Thoracic aorta (tissue), 2 donors: ENCODE data around the gene CCNL2. TPM values are rescaled to one million over a fixed set of nuclear protein-coding genes. Genes with fewer than 3 reads are reported as not detected.

Experiments used
- ATAC-seq: fragments of 150-250 bp; one replicate; pipeline ENCODE4 v1.8.0; 2017; ENCODE audit warnings: low read depth; ENCODE audit not compliant: insufficient number of reproducible peaks, low FRiP score
- DNase-seq: peaks from one replicate; pipeline ENCODE4 v3.0.0-alpha.2; 2020; ENCODE audit warnings: low spot score
- H3K27ac ChIP-seq, 2 donors: fragments of 200-600 bp; sonication (generic); 1 replicate in 1 of 2; 2 replicates in 1 of 2; pipeline ENCODE4 v1.5.1; 2016; ENCODE audit warnings: mild to moderate bottlenecking in 2 of 2, moderate library complexity in 2 of 2
- H3K27me3 ChIP-seq: fragments of 200-600 bp; sonication (generic); replicated peaks from 2 replicates; pipeline ENCODE4 v1.6.0; 2016; ENCODE audit warnings: mild to moderate bottlenecking; ENCODE audit not compliant: insufficient read depth
- H3K36me3 ChIP-seq: fragments of 200-600 bp; sonication (generic); one replicate; pipeline ENCODE4 v1.5.1; 2016
- H3K4me1 ChIP-seq, 2 donors: fragments of 200-600 bp; sonication (generic); 1 replicate in 1 of 2; 2 replicates in 1 of 2; pipeline versions ENCODE4 v1.5.1 to v1.6.0; 2016; ENCODE audit warnings: low read depth in 2 of 2, mild to moderate bottlenecking in 1 of 2; ENCODE audit not compliant: control insufficient read depth in 1 of 2
- H3K4me3 ChIP-seq: fragments of 200-600 bp; sonication (generic); 2 replicates; pipeline ENCODE4 v1.5.1; 2016; ENCODE audit warnings: mild to moderate bottlenecking
- H3K9me3 ChIP-seq: fragments of 200-600 bp; sonication (generic); 2 replicates; pipeline ENCODE4 v1.5.1; 2016
- CTCF ChIP-seq: fragments of 200-600 bp; sonication (generic); IDR thresholded peaks from one replicate; pipeline ENCODE4 v1.5.1; 2019; ENCODE audit warnings: antibody characterized with exemption
- total RNA-seq, 2 donors: library from RNA; depleted of rRNA; stranded (reverse); fragments of >200 nt; gene quantifications; one replicate each; pipeline versions ENCODE4 v1.1.0 to v1.2.3, GENCODE V29; 2016

Gene CCNL2
- total RNA-seq, 2 donors from 2014 or later: 214 to 313 TPM

- TF ChIP-seq CTCF: no peak
- Histone ChIP-seq H3K36me3 (no peaks in the 10 kb centered on the region), H3K4me3 (peak overlapping the region; percentile 87), H3K27me3 (no peaks in the 10 kb centered on the region), H3K4me1 (peaks cover 32 to 51% of the 10 kb centered on the region in 2 donors), H3K27ac (peak overlapping the region; percentile 97 to 99), H3K9me3 (no peaks in the 10 kb centered on the region)
- no peak for ATAC-seq
- DNase-seq: no peak
Measured at GRCh38 chr1:1359664-1360468, 39.3 kb downstream of the CCNL2 start.

- DNase-seq (no peak), ATAC-seq (no peak)
- Histone ChIP-seq H3K4me1 (peaks cover 32 to 57% of the 10 kb centered on the region in 2 donors), H3K4me3 (peak overlapping the region; percentile 87), H3K27me3 (no peaks in the 10 kb centered on the region), H3K36me3 (peaks cover 3% of the 10 kb centered on the region), H3K9me3 (no peaks in the 10 kb centered on the region), H3K27ac (peak overlapping the region; percentile 97 to 99)
- no peak for TF ChIP-seq CTCF
Measured at GRCh38 chr1:1359308-1359663, 39.8 kb downstream of the CCNL2 start.

- TF ChIP-seq CTCF: no peak
- H3K36me3 ChIP-seq: peaks cover 9% of the 10 kb centered on the region
- H3K27me3 ChIP-seq: no peaks in the 10 kb centered on the region
- peak within 1 kb of the TSS; percentile 87 for H3K4me3 ChIP-seq
- no peaks in the 10 kb centered on the region for H3K9me3 ChIP-seq
- peak within 1 kb of the TSS; percentile 97 to 99 for H3K27ac ChIP-seq
- peak; percentile 37 for DNase-seq
- peaks cover 32 to 63% of the 10 kb centered on the region in 2 donors for H3K4me1 ChIP-seq
- peak; percentile 50 for ATAC-seq
Measured at GRCh38 chr1:1358433-1359271, 40.5 kb downstream of the CCNL2 start, which contains the start of gene MXRA8. Gene MXRA8, minus strand, starts transcription at chr1:1358555. Its CDS starts 51 bp downstream, at chr1:1358504.

DNA sequence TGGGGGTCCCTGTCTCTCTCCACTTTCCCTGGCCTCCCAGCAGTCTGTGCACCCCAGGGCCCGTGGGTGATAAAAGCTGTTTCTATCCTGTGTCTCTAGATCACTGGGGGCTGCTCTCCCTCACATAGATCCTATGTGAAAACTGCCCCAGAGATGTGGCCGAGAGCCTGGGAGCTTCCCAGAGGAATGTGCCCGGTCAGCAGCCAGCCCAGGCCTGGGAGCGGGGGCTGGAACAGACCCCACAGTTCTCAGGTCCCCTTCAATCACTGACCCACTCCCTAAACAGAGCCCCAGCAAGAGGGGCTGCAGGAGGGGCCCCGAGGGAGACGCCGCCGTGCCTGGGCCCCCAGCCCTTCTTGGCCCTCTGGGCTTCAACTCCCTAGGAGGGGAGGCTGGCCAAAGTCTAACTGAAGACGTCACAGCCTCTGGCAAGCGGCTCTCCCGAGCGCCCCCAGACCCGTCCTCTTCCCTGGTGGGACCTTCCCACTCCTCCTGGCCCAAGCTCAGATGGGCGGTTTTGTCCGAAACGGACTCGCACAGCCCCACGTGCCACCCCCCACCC is 41.2 kb downstream of the CCNL2 start:
- ATAC-seq (no peak), DNase-seq (no peak)
- no peaks in the 10 kb centered on the region for H3K27me3 ChIP-seq
- H3K27ac ChIP-seq: peak overlapping the region; percentile 97 to 99
- H3K36me3 ChIP-seq: peaks cover 12% of the 10 kb centered on the region
- H3K4me1 ChIP-seq: peaks cover 32 to 70% of the 10 kb centered on the region in 2 donors
- TF ChIP-seq CTCF: no peak
- H3K4me3 ChIP-seq: peak overlapping the region; percentile 87
- no peaks in the 10 kb centered on the region for H3K9me3 ChIP-seq
